ENCODE data around the gene TTC22.

TTC22 gene

GRCh38 chr1:54738244-54738643 lies 62.9 kb downstream of the TTC22 start:
- no peaks in the 10 kb centered on the region for H3K27me3 ChIP-seq (ENCODE audit: insufficient read depth, low read length, poor library complexity)
- H3K4me1 ChIP-seq (ENCODE audit: control insufficient read depth, low read depth, low read length), result no peaks in the 10 kb centered on the region
- H3K23ac ChIP-seq (ENCODE audit: low read length), result no peak overlapping the region
- H3K4ac ChIP-seq (ENCODE audit: low read depth, low read length), result no peak overlapping the region
- no peak overlapping the region for H2BK15ac ChIP-seq (replicated peaks; ENCODE audit: low read depth)
- H3K79me2 ChIP-seq (ENCODE audit: control insufficient read depth, insufficient read depth, low read length), result no peaks in the 10 kb centered on the region
- no peak overlapping the region for H4K5ac ChIP-seq (ENCODE audit: low read length)
- H2BK120ac ChIP-seq (ENCODE audit: low read depth, low read length), result no peak overlapping the region
- no peak for DNase-seq
- WGBS (ENCODE audit: extremely low coverage, insufficient coverage, low lambda C conversion rate), result no CpG with 5 or more reads among the region's 6 CpGs
- no peak overlapping the region for H3K4me3 ChIP-seq (ENCODE audit: low read length)
- H3K56ac ChIP-seq (ENCODE audit: low read length), result no peak overlapping the region
- no peaks in the 10 kb centered on the region for H3K79me1 ChIP-seq (ENCODE audit: low read length)
- H4K8ac ChIP-seq (ENCODE audit: low read depth, low read length), result no peak overlapping the region
- H2AK5ac ChIP-seq (ENCODE audit: low read length), result no peak overlapping the region
- H3K4me2 ChIP-seq (ENCODE audit: low read length), result no peak overlapping the region
- no peak overlapping the region for H3K27ac ChIP-seq (ENCODE audit: low read depth, low read length)
- no peak overlapping the region for H3K9ac ChIP-seq (ENCODE audit: low read length)
- H2BK5ac ChIP-seq (ENCODE audit: low read length), result no peak overlapping the region
- H3K18ac ChIP-seq (ENCODE audit: low read length), result no peak overlapping the region
- H3K36me3 ChIP-seq (ENCODE audit: control insufficient read depth, insufficient read depth, low read length), result peaks cover 13% of the 10 kb centered on the region

- Histone ChIP-seq H2AK5ac (ENCODE audit: low read length) (no peak overlapping the region), H3K27me3 (ENCODE audit: insufficient read depth, low read length, poor library complexity) (no peaks in the 10 kb centered on the region), H3K4me2 (ENCODE audit: low read length) (no peak overlapping the region), H3K4me3 (ENCODE audit: low read length) (no peak overlapping the region), H4K8ac (ENCODE audit: low read depth, low read length) (no peak overlapping the region), H3K9ac (ENCODE audit: low read length) (no peak overlapping the region), H3K79me1 (ENCODE audit: low read length) (no peaks in the 10 kb centered on the region), H2BK120ac (ENCODE audit: low read depth, low read length) (no peak overlapping the region), H3K4ac (ENCODE audit: low read depth, low read length) (no peak overlapping the region), H3K18ac (ENCODE audit: low read length) (no peak overlapping the region), H3K4me1 (ENCODE audit: control insufficient read depth, low read depth, low read length) (no peaks in the 10 kb centered on the region), H3K23ac (ENCODE audit: low read length) (no peak overlapping the region), H4K5ac (ENCODE audit: low read length) (no peak overlapping the region), H3K36me3 (ENCODE audit: control insufficient read depth, insufficient read depth, low read length) (peaks cover 9% of the 10 kb centered on the region), H3K79me2 (ENCODE audit: control insufficient read depth, insufficient read depth, low read length) (no peaks in the 10 kb centered on the region), H2BK5ac (ENCODE audit: low read length) (no peak overlapping the region), H3K27ac (ENCODE audit: low read depth, low read length) (no peak overlapping the region), H3K56ac (ENCODE audit: low read length) (no peak overlapping the region), H2BK15ac (replicated peaks; ENCODE audit: low read depth) (no peak overlapping the region)
- no peak for DNase-seq
- WGBS (ENCODE audit: extremely low coverage, insufficient coverage, low lambda C conversion rate), result no CpG with 5 or more reads among the region's 5 CpGs
Measured at GRCh38 chr1:54736685-54737084, 64.4 kb downstream of the TTC22 start.

Data from mesendoderm (in vitro differentiated cells).